AG08395 (cell line): Measurements from ENCODE around the gene GON4L.
"Not testable (repeated sequence)": the region's sequence is repeated elsewhere in the genome, so short reads cannot be mapped to it uniquely, and the experiment has no call there.

ENCODE experiments used
- DNase-seq: peaks from one replicate; pipeline ENCODE4 v3.0.0; 2012; ENCODE audit warnings: mixed read lengths, low spot score

Gene GON4L

DNA sequence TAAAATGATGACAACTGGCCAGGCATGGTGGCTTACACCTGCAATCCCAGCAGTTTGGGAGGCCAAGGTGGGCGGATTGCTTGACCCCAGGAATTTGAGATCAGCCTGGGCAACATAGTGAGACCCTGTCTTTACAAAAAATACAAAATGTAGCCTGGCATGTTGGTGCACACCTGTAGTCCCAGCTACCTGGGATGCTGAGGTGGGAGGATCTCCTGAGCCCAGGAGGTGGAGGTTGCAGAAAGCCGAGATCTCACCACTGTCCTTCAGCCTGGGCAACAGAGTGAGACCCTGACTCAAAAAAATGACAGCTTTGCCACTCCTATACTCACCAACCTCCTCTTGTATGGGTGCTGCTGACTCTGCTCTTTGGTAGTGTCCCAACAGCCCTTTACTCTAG is 20.9 kb upstream of the GON4L start:
- DNase-seq: no peak

DNA sequence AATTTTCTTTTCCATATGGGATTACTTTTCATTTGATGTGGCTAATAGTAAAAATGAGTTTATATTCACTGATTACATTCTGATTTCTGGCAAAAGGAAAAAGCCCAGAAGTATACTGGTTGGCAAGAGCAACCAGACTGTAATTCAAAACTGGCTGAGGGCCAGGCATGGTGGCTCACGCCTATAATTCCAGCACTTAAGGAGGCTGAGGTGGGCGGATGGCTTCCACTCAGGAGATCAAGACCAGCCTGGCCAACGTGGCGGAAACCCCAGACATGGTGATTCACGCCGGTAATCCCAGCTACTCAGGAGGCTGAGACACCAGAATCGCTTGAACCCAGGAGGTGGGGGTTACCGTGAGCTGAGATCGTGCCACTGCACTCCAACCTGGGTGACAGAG is 16.8 kb upstream of the GON4L start:
- no peak for DNase-seq

DNA sequence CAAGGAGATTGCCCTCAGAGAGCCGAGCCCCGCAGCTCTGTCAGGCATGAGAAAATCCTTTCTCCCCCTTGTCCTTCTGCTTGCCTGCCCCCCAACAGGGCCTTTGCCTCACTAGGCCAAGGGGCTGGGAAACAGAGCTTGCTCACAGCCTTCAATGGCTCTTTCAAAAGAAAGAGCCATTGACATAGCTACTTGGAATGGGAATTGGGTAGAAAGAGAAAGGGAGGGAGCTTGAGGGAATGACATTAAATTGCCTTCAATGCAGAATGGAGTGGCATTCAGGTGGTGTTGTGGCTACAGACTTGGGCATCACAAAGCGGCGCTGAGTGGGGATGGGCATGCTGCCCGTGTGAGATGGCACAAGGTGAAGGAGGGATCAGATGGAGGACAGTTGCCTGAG is 15.5 kb upstream of the GON4L start:
- DNase-seq: no peak

DNA sequence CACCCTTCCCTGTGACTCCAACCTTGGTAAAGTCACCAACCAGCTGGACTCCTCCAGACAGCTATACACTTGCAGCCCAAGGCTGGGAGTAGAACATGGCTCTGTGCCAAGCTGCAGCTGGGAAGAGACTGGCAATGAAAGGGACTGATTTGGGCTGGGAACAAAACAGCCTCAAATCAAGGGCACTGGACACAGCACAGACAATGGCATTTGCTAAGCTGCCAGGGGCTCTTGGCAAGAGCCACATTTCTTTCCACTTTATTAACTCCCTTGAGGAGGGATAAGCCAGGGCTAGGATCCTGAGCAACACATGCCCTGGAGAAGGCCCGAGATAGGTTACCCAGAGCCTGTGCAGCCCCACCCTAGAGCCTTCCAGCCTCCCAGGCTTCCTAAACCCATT is 14.4 kb upstream of the GON4L start:
- no peak for DNase-seq

DNA sequence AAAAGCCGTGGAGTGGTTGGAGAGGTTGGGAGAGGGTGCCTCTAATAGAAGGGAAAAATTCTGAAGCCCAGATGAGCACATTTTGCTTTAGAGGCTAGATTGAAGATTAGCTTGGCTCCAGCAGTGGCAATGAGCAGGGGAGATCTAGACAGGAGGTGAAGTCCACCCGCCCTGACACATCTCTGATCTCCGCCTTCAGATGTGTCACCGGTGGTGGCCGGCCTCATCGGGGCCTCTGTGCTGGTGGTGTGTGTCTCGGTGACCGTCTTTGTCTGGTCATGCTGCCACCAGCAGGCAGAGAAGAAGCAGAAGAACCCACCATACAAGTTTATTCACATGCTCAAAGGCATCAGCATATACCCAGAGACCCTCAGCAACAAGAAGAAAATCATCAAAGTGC is 10.8 kb upstream of the GON4L start:
- DNase-seq: no peak

DNA sequence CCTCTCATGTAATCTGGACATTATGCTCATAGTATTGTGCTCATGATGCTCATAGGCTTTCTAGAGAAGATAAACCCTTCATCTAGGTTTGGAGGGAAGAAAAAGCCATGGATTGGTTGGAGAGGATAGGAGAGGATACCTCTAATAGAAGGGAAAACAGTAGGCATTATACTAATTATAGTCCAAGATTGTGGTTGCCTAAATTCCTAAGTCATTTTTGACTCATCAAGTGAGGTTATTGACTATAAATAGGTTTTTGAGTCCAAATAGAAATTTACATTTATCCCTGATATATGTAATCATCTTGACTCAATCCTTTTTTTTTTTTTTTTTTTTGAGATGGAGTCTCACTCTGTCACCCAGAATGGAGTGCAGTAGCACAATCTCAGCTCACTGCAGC is 7.4 kb upstream of the GON4L start:
- DNase-seq: peak; percentile 25

DNA sequence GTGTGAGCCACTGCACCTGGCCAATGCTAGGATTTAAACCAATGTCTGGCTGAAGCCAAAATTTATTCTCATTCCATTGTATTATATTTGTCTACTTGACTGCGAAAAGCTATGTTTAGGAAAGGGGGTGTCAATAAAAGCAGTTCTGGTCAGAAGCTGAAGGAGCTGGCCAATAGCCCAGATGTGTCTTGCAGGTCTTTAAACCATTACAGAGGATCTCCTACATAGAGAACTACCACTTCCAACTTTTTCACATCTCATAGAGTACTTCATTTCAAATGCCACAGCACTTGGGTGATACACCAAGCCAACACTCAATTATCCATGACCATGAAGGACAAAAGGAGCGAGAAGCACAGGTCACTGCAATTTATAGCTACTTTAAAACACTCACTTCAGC is 4.9 kb upstream of the GON4L start:
- DNase-seq: no peak

DNA sequence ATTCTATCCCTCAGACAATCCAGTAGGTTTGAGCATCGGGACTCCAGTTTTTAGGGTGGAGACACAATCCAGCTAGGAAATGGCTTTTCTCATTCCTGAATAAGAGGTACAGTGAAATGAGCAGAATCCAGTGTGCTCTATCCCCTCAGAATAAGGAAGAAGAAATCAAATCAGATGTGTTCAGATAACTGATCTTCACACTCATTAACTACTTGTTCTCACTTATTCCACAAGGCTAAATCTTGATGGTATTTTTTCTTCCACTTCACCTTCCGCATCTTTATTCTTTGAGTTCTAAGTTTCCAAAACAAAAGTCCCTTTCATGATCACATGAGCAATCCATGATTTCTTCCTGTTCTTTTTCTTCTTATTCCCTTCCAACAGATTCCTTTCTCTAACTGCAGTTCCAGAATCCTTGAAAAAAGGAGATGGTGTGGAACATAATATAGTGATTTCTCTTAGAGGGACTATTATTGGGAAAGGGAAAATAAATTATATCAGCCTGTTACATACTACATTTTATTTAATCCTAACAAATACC is 4.0 kb upstream of the GON4L start:
- no peak for DNase-seq

DNA sequence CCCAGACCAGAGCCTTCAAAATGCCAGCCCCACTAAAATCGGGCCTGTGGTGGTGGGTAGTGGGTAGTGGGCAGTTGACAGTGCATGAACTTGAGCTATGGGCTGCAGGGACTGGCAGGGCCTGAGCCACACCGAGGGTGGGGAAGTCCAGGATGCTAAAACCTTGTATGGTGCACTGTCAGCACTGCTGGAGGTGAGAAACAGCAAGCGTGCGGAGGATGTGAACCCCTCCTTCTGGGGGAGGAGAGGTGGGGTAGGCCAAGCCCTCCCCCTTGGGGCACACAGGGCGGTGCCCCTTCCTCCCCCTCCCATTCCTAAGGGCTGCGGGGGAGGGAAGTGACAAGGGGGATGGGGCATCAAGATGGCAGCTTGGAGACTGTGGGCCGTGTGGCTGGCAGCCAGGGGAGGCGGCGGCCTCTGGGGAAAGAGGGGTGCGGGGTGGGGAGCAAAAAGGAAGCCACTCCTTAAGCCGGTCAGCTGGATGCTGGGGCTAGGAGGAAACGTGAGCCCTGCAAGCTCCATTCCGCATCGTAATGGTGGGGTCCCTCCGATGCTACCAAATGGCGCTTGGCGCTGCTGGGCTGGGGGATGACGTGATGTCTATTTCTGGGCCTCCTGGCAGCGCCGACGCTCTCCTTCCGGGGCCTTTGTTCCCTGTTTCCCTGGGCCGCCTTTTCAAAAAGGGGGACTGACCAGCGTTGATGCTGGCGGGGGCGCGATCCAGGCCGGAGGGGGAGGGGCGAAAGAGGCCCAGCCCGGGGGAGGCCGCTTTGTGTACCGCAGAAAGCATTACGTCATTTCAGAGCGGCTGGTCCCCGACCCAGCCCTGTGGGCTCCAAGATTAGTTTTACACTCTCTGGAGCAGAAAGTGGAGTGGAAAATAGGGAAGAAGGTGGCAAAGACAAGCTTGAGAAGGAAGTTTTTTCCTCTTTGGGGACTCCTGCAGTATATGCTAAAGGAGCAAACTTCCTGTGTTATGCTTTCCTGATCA is 3.2 kb upstream of the GON4L start:
- DNase-seq: peak; percentile 77

DNA sequence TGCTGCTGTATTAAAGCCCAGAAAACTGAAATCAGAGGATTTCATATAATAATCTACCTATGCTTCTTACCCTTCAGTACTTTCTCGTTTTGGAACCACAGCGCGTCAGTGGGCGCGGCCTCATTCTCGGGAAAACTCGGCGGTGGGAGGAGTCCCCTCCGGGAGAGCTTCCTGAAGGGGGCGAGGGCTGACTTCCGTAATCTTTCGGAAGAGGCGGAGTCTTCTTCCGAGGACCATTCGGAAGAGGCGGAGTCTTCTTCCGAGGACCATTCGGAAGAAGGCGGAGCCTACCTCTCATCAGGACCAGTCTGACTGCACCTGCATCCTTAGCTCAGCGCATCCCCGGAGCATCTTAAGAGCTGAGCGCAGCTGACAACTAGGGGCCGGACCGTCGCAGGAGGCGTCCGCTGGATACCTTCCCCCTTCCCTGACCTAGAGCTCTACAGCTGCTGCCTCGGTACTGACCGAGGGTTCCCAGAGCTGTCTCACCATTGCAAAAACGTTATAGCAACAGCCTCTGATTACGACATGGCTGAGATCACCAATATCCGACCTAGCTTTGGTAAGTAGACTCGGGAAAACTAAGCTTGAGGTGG is 2.3 kb upstream of the GON4L start, which contains the start of gene SYT11:
Gene SYT11, plus strand, starts transcription at position 334 of the 596 bp plus-strand sequence. Its CDS starts 195 bp downstream, at position 529.
- DNase-seq: peak; percentile 98

DNA sequence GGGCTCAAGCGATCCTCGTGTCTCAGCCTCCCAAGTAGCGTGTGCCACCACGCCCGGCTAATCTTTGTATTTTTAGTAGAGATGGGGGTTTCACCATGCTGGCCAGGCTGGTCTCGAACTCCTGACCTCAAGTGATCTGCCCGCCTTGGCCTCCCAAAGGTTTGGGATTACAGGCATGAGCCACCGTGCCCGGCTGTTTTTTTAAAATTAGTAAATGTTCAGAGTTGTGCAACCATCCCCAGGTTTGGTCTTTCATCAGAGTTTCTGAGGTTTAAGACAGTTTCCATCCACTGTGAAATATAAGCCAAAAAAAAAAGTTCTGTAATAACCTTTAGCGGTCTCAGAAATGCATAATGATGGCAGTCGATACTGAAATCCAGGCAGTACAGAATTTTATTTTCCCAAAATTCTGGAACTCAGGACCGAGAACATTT is 1.8 kb upstream of the GON4L start:
- DNase-seq: peak; percentile 8

DNA sequence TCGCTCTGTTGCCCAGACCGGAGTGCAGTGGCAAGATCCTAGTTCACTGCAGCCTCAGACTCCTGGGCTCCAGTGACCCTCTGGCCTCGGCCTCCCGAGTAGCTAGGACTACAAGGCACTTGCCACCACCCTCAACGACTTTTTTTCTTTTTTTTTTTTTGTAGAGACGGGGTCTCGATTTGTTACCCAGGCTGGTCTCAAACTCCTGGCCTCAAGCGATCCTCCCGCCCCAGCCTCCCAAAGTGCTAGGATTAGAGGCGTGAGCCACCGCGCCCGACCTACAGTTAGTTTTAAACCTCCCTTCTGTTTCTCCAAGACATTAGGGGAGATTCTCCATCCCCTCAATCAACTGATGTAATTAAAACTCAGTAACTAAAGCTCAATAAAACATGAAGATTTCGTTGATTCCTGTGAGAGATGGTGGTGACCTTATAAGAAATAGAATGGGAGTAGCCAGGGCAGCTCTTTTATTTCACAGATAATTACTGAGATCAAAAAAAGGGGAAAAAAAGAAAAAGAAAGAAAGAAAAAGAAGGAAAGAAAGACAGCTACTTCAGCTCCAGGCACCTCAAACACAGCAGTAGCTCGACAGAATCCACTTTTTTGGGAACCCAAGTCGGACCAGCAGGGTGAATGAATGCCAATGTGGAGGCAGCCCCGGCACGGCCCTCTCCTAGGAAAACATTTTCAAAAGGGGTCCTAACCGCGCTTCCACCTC is 598 bp downstream of the GON4L start:
- no peak for DNase-seq

DNA sequence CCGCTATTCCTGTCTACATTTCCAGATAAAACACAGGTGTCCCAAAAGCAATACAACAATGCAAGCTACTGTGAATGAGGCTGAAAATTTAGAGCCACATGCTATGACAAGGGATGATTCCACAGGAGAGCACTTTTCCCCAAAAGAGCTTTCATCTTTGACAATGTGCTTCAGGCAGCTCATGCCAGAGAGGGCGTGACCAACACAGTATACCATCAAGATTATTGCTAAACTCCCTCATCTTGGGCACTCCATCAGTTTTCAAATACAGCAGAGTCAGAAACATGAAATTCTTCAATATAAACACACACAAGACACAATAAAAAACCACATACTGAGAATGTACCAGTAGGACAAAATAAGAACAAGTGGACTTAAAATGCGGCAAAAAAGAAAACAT is 6.7 kb downstream of the GON4L start:
- DNase-seq: no peak

DNA sequence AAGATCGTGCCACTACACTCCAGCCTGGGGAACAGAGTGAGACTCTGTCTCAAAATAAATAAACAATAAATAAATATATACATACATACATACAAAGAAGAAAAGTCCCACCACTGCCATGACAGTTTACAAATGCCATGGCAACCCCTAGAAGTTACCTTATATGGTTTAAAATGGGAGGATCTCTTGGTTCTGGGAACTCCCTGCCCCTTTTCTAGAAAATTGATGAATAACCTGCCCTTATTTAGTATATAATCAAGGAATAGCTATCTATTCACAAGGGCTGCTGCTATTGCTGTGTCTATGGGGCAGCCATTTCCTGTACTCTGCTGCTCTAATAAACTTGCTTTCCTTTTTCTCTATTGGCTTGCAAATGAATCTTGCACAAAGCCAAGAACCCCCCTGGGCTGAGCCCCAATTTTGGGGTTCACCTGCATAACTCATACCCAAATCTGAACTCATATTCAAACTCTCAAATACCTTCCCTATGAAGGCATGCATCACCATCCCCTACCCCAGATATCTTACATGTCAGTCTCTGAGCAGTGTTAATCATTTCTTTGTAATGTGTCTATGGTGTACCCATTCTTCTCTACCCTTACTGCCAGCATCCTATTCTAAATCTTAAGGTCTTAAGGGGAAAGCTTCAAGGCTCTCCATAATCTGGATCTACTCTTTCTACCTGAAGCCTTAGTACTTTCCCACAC is 9.0 kb downstream of the GON4L start:
- DNase-seq: no peak

DNA sequence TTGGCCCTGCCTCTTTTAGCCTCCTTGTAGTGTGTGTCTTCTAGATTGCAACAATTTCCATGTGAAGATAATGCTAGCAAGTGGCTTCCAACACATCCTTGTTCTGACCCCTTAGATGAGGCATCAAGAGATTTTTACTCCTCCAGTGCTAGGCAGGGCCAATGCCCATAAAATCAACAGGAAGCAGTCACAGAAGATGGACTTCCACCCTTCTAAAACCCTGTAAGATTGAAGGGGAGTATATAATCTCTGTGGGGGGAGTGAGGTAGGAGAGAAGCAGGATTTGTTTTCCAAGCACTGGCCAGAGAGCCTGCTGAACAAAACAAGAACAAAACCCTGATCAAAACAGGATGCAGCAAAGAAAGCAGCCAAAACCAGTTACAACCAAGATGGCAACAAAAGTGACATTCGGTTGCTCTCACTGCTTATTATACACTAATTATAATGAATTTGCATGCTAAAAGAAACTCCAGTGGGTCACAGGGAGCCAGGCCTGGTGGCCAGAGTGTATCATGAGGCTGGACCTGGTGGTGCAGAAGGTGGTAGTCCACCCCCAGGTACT is 12.1 kb downstream of the GON4L start:
- no peak for DNase-seq

DNA sequence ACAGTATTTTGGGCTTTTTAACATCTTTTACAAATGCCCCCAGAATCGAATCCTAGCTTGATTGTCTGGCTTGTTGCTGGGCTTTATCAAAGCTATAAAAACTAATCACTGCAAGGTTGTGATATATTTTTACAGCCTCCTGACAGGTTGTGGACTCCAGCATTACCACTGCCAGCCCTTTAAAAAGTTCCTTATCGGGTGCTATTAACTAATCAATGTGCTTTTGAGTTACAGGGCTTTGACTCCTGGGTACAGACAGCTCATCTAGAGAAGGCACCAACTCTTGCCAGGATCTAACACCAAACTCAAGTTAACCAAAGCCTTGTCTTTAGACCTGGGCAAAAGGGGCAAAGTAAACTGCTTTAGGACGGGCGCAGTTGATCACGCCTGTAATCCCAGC is 16.6 kb downstream of the GON4L start:
- DNase-seq: no peak

DNA sequence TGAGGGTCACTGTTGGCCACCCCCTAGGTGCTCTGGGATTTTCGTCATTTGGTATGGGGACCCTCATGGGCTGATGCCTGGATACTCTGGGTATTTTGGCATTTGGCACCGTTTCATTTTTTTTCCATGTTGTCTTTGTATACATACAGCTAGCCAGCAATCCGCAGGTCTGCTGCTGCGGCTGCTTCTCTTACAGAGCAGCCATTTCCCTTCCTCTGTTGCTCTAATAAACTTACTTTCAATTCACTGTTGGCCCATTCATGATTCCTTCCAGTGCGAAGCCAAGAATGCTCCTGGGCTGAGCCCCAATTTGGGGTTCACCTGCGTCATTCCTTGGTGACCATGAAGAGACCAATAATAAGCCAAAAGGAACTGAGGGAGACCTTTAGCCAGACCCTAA is 21.5 kb downstream of the GON4L start:
- DNase-seq: no peak

DNA sequence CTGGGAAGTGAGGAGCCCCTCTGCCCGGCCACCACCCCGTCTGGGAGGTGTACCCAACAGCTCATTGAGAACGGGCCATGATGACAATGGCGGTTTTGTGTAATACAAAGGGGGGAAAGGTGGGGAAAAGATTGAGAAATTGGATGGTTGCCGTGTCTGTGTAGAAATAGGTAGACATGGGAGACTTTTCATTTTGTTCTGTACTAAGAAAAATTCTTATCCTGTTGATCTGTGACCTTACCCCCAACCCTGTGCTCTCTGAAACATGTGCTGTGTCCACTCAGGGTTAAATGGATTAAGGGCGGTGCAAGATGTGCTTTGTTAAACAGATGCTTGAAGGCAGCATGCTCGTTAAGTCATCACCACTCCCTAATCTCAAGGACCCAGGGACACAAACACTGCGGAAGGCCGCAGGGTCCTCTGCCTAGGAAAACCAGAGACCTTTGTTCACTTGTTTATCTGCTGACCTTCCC is 22.1 kb downstream of the GON4L start:
- DNase-seq: not testable (repeated sequence)

DNA sequence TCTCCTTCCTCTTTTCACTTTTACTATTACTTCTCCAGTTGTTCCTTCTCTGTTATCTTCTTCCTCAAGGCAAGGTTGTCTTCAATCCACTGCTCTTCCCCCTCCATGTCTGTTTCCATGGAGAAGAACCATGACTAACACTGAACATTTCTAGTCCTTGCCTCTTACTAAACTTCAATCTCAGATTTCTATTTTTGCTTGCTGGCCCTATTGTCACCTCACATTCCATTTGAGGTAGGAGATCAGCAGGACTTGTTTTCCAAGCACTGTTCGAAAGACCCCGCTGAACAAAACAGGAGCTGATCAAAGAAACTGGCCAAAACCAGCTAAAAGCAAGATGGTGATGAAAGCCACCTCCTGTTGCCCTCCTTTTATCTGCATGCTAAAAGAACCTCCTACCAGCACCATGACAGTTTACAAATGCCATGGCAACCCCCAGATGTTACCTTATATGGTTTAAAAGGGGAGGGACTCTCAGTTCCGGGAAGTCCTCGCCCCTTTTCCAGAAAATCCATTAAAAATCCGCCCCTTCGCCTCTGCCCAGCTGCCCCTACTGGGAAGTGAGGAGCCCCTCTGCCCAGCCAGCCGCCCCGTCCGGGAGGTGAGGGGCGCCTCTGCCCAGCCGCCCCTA is 22.6 kb downstream of the GON4L start:
- DNase-seq: peak; percentile 51

DNA sequence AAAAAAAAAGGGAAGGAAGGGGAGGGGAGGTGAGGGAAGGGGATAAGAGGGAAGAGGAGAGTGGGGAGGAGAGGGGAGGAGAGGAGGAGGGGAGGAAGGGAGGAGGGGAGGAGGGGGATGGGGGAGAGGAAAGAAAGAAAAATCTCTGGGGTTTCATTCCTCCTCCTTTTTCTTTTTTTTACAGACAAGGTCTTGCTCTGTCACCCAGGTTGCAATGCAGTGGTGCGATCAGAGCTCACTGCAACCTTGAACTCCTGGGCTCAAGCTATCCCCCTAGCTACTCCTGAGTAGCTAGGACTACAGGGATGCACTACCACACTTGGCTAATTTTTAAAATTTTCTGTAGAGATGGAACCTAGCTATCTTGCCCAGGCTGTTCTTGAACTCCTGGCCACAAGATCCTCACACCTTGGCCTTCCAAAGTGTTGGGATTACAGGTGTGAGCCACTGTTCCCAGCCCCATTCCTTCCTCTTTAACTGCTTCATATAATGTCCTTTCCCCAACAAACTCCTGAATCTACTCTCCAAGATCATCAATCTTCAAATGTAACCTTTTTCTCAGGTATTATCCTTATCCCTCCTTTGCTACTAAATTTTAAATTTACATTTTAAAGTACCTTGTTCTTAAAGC is 23.2 kb downstream of the GON4L start:
- DNase-seq: no peak
